Karpas-422 (cell line): ENCODE measurements around the gene ESX1. TPM values are rescaled to one million over a fixed set of nuclear protein-coding genes. Genes with fewer than 3 reads are reported as not detected.
"Not testable (repeated sequence)": the region's sequence is repeated elsewhere in the genome, so short reads cannot be mapped to it uniquely, and the experiment has no call there.

Experiments used
- DNase-seq: peaks from one replicate; pipeline ENCODE4 v3.0.0-alpha.2; 2015
- H2AFZ ChIP-seq: fragments of 200-600 bp; sonication (generic); 2 replicates; pipeline ENCODE4 v1.6.1; 2014; ENCODE audit warnings: antibody characterized with exemption, low read length, mixed read lengths
- H3K27ac ChIP-seq: fragments of 200-600 bp; sonication (generic); 2 replicates; pipeline ENCODE4 v1.5.1; 2014; ENCODE audit warnings: mild to moderate bottlenecking, low read length, moderate library complexity
- H3K27me3 ChIP-seq: fragments of 200-600 bp; sonication (generic); 2 replicates; pipeline ENCODE4 v1.6.1; 2014; ENCODE audit warnings: low read length, mixed read lengths
- H3K36me3 ChIP-seq: fragments of 200-600 bp; sonication (generic); 2 replicates; pipeline ENCODE4 v1.6.1; 2014; ENCODE audit warnings: low read length, mixed read lengths; ENCODE audit not compliant: insufficient read depth
- H3K4me1 ChIP-seq: fragments of 200-600 bp; sonication (generic); 2 replicates; pipeline ENCODE4 v1.6.1; 2014; ENCODE audit warnings: mild to moderate bottlenecking, low read length, mixed read lengths
- H3K4me2 ChIP-seq: fragments of 200-600 bp; sonication (generic); 2 replicates; pipeline ENCODE4 v1.6.1; 2014; ENCODE audit warnings: low read length, low read depth, mild to moderate bottlenecking; ENCODE audit not compliant: poor library complexity, severe bottlenecking
- H3K4me3 ChIP-seq: fragments of 200-600 bp; sonication (generic); 2 replicates; pipeline ENCODE4 v1.5.1; 2014; ENCODE audit warnings: mild to moderate bottlenecking, antibody characterized with exemption, low read length, mixed read lengths
- H3K79me2 ChIP-seq: fragments of 200-600 bp; sonication (generic); 2 replicates; pipeline ENCODE4 v1.6.1; 2014; ENCODE audit warnings: mild to moderate bottlenecking, low read length, mixed read lengths
- H3K9ac ChIP-seq: fragments of 200-600 bp; sonication (generic); 2 replicates; pipeline ENCODE4 v1.6.0; 2014; ENCODE audit warnings: low read length
- H3K9me2 ChIP-seq: fragments of 200-600 bp; sonication (generic), shearing (Covaris generic); replicated peaks from 2 replicates; pipeline ENCODE4 v1.6.0; 2014; ENCODE audit warnings: mild to moderate bottlenecking, low read length, moderate library complexity; ENCODE audit not compliant: insufficient read depth
- H3K9me3 ChIP-seq: fragments of 300-700, 200-600 bp; sonication (generic); 2 replicates; pipeline ENCODE4 v1.6.1; 2014; ENCODE audit warnings: low read length, mixed read lengths
- H4K20me1 ChIP-seq: fragments of 200-600 bp; sonication (generic); 2 replicates; pipeline ENCODE4 v1.6.1; 2014; ENCODE audit warnings: mild to moderate bottlenecking, antibody characterized with exemption, low read length, low read depth; ENCODE audit not compliant: insufficient read depth
- total RNA-seq: library from RNA; depleted of rRNA; stranded (reverse); fragments of >200 nt; shearing (Covaris generic); gene quantifications from 2 replicates; pipeline ENCODE4 v1.2.3, GENCODE V29; 2014; ENCODE audit warnings: low replicate concordance

The ESX1 gene
- total RNA-seq, 1 experiment from 2014 or later = not detected

GRCh38 chrX:104280609-104281008 lies 25.9 kb upstream of the ESX1 start:
- Histone ChIP-seq H3K4me2 (no peak overlapping the region), H3K27me3 (no peaks in the 10 kb centered on the region), H3K9me2 (no peaks in the 10 kb centered on the region), H3K9ac (no peak overlapping the region), H2AFZ (no peak overlapping the region), H4K20me1 (no peaks in the 10 kb centered on the region), H3K36me3 (no peaks in the 10 kb centered on the region), H3K27ac (no peak overlapping the region), H3K9me3 (no peaks in the 10 kb centered on the region), H3K4me1 (no peaks in the 10 kb centered on the region), H3K79me2 (no peaks in the 10 kb centered on the region), H3K4me3 (no peak overlapping the region)
- DNase-seq = no peak

GRCh38 chrX:104270916-104271512 lies 16.3 kb upstream of the ESX1 start:
- no peaks in the 10 kb centered on the region for H3K36me3 ChIP-seq

GRCh38 chrX:104270212-104270611 lies 15.5 kb upstream of the ESX1 start:
- no peaks in the 10 kb centered on the region for H3K9me3 ChIP-seq
- H2AFZ ChIP-seq = no peak overlapping the region

More at GRCh38 chrX:104270916-104271512, 16.3 kb upstream of the ESX1 start:
- no peaks in the 10 kb centered on the region for H4K20me1 ChIP-seq
- no peak overlapping the region for H3K4me2 ChIP-seq
- H2AFZ ChIP-seq = no peak overlapping the region
- no peaks in the 10 kb centered on the region for H3K27me3 ChIP-seq
- H3K9me3 ChIP-seq = no peaks in the 10 kb centered on the region
- no peaks in the 10 kb centered on the region for H3K9me2 ChIP-seq
- no peaks in the 10 kb centered on the region for H3K79me2 ChIP-seq
- H3K27ac ChIP-seq = no peak overlapping the region
- H3K9ac ChIP-seq = no peak overlapping the region
- no peaks in the 10 kb centered on the region for H3K4me1 ChIP-seq
- peak; percentile 66 for DNase-seq
- H3K4me3 ChIP-seq = no peak overlapping the region

GRCh38 chrX:104255465-104255864 lies 732 bp upstream of the ESX1 start:
- no peaks in the 10 kb centered on the region for H3K9me3 ChIP-seq
- no peak overlapping the region for H3K4me3 ChIP-seq
- H3K27ac ChIP-seq = no peak overlapping the region
- H3K9ac ChIP-seq = no peak overlapping the region
- no peaks in the 10 kb centered on the region for H3K36me3 ChIP-seq
- no peak for DNase-seq
- H3K9me2 ChIP-seq = no peaks in the 10 kb centered on the region
- no peaks in the 10 kb centered on the region for H3K4me1 ChIP-seq
- H4K20me1 ChIP-seq = no peaks in the 10 kb centered on the region
- no peak overlapping the region for H2AFZ ChIP-seq
- H3K4me2 ChIP-seq = no peak overlapping the region
- no peaks in the 10 kb centered on the region for H3K79me2 ChIP-seq
- no peaks in the 10 kb centered on the region for H3K27me3 ChIP-seq

More at GRCh38 chrX:104270212-104270611, 15.5 kb upstream of the ESX1 start:
- no peaks in the 10 kb centered on the region for H3K9me2 ChIP-seq
- H3K27me3 ChIP-seq = no peaks in the 10 kb centered on the region
- H3K79me2 ChIP-seq = no peaks in the 10 kb centered on the region
- H3K4me2 ChIP-seq = no peak overlapping the region
- no peak for DNase-seq
- H3K36me3 ChIP-seq = no peaks in the 10 kb centered on the region
- H3K27ac ChIP-seq = no peak overlapping the region
- no peaks in the 10 kb centered on the region for H4K20me1 ChIP-seq
- no peak overlapping the region for H3K9ac ChIP-seq
- H3K4me1 ChIP-seq = no peaks in the 10 kb centered on the region
- H3K4me3 ChIP-seq = no peak overlapping the region

GRCh38 chrX:104253567-104254441 lies 929 bp downstream of the ESX1 start:
- no peak for DNase-seq
- H3K27me3 ChIP-seq = no peaks in the 10 kb centered on the region
- H3K9me3 ChIP-seq = no peaks in the 10 kb centered on the region
- H4K20me1 ChIP-seq = no peaks in the 10 kb centered on the region
- no peak overlapping the region for H3K4me2 ChIP-seq
- H3K36me3 ChIP-seq = no peaks in the 10 kb centered on the region
- no peaks in the 10 kb centered on the region for H3K9me2 ChIP-seq
- no peak overlapping the region for H3K9ac ChIP-seq
- H3K4me1 ChIP-seq = no peaks in the 10 kb centered on the region
- no peak overlapping the region for H2AFZ ChIP-seq
- no peak overlapping the region for H3K27ac ChIP-seq
- no peak overlapping the region for H3K4me3 ChIP-seq
- no peaks in the 10 kb centered on the region for H3K79me2 ChIP-seq

- Histone ChIP-seq H3K27ac (no peak overlapping the region), H3K9ac (no peak overlapping the region), H3K9me2 (no peaks in the 10 kb centered on the region), H2AFZ (no peak overlapping the region), H3K9me3 (no peaks in the 10 kb centered on the region), H3K36me3 (no peaks in the 10 kb centered on the region), H3K4me1 (no peaks in the 10 kb centered on the region), H3K4me3 (no peak overlapping the region), H4K20me1 (no peaks in the 10 kb centered on the region), H3K79me2 (no peaks in the 10 kb centered on the region), H3K27me3 (no peaks in the 10 kb centered on the region), H3K4me2 (no peak overlapping the region)
- no peak for DNase-seq
Measured at GRCh38 chrX:104250470-104250869, 4.3 kb downstream of the ESX1 start.

- not testable (repeated sequence) for H4K20me1 ChIP-seq, H3K9me3 ChIP-seq, H3K4me1 ChIP-seq, H3K4me2 ChIP-seq, H3K27me3 ChIP-seq, H3K36me3 ChIP-seq, DNase-seq, H3K4me3 ChIP-seq, H3K9me2 ChIP-seq, H3K27ac ChIP-seq, H3K9ac ChIP-seq, H3K79me2 ChIP-seq, H2AFZ ChIP-seq
Measured at GRCh38 chrX:104230060-104230459, 24.7 kb downstream of the ESX1 start.

- no peak overlapping the region for H2AFZ ChIP-seq
- H3K27me3 ChIP-seq = no peaks in the 10 kb centered on the region
- no peak for DNase-seq
- no peaks in the 10 kb centered on the region for H3K4me1 ChIP-seq
- H3K9me2 ChIP-seq = no peaks in the 10 kb centered on the region
- H3K4me3 ChIP-seq = no peak overlapping the region
- H3K4me2 ChIP-seq = no peak overlapping the region
- H3K9me3 ChIP-seq = no peaks in the 10 kb centered on the region
- H3K79me2 ChIP-seq = no peaks in the 10 kb centered on the region
- H3K36me3 ChIP-seq = no peaks in the 10 kb centered on the region
- no peaks in the 10 kb centered on the region for H4K20me1 ChIP-seq
- no peak overlapping the region for H3K9ac ChIP-seq
- H3K27ac ChIP-seq = no peak overlapping the region
Measured at GRCh38 chrX:104211187-104211586, 43.5 kb downstream of the ESX1 start.
